NK-92 (cell line): ENCODE data around the gene TMEM256.
A peak's percentile ranks its signal among the peaks of the same experiment; 100 is the strongest.

Experiments used
- DNase-seq: peaks from one replicate; lab custom pipeline; 2025; ENCODE audit not compliant: unreplicated experiment; lab: John Stamatoyannopoulos, UW

TMEM256 gene

DNA sequence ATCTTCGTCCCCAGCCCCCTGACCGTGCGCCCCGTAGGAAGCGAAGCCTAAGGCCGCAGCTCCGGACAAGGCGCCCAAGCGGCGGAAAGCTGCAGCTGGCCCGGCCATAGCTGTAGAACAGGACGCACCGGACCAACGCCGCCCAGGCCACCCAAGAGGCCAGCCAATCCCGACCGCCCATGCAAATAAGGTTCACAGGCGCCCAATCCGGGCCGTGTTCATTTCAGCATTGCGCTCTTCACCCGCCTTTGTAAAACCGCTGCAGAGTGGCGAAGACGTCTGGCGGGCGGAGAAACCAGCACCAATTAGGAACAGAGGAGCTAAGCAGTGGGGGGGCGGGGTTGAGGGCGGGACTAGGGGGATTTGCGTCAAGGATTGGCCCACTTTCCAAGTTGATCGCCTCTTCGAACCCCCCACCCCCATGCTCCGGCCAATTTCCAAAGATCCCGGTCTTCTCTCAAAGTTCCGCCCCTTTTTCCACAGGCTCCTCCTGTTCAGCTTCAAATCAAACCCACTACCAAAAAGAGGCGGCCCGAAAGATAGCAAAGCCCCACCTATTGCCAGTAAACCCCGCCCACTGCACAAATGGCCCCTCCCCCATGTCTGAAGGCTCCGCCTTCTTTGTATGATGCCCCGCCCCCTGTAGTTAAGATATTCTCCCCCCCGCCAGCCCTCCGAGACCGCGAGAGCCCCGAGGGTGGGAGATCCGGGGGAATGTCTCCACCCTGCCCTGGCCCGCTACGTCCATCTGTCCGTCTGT, at the start of gene TMEM256:
Gene TMEM256, minus strand, starts transcription at position 121 of the 760 bp plus-strand sequence. Its CDS starts 13 bp downstream, at position 108.
- peak; percentile 95 for DNase-seq

DNA sequence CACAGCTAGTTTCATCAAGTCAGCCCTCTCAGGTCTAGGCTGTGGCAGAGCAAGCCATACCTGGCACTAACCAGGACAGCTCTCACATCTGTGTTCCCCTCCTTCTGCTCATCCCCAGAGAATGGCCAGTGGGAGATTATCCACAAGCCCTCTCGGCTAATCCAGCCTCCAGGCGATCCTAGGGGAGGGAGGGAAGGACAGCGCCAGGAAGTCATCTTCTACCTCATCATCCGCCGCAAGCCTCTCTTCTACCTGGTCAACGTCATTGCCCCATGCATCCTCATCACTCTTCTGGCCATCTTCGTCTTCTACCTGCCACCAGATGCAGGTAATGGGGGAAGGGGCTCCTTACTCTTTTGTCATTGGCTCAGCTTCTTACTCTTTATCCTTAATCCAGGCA, 44.6 kb upstream of the TMEM256 start:
- DNase-seq: no peak

DNA sequence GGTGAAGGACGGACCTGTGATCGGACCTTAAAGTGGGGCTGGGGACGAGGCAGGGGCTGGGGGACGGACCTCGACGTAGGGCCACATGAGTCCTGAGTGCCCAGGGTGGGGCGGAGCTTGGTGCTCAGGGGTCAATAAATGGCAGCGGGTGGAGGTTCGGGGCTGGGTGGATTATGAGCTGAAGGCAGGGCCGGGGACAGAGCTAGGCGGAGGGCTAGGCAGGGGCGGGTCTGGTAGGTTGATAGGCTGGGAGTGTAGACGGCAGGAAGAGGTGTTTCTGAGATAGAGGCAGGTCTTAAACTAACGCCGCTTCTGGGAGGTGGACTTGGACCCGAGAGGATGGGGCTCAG, 41.7 kb upstream of the TMEM256 start:
- no peak for DNase-seq

DNA sequence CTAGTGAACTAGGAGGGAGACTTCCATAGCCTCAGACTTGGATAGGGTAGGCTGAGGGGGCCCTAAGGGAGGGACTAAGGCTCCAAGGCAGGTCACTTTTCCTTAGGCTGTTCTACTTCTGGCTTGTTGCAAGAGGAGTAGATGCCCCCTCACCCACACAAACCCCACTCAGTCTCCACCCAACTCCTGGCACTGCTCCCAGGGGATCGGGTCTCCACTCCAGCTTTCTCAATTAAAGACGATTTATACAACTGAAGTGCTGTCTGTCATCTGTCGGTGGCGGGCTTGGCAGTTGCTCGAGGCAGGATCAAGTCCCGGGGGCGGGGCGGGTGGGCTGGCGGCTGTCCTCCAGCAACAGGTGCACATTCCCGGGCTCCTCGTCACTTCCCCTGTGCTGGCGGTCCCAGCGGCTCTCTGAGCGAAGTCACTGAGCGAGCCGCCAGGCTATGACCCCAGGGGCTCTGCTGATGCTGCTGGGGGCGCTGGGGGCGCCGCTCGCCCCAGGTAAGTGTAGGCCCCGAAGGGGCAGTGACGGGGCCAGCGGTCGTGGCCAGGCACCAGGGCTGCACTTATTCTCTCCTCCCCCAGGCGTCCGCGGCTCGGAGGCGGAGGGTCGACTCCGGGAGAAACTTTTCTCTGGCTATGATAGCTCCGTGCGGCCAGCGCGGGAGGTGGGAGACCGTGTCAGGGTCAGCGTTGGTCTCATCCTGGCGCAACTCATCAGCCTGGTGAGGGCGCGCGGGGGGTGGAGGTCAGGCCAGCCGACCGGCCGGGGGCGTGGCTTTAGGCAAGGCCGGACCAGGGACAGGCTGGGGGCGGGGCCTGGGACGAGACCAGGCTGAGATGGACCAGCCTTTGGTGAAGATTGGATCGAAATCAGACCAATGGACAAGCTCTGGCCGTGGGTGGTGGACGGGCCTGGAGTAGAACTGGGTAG, 41.1 kb upstream of the TMEM256 start, which contains the start of gene CHRNB1:
Gene CHRNB1, plus strand, starts transcription at position 380 of the 937 bp plus-strand sequence. Its CDS starts 67 bp downstream, at position 447.
- DNase-seq: no peak

DNA sequence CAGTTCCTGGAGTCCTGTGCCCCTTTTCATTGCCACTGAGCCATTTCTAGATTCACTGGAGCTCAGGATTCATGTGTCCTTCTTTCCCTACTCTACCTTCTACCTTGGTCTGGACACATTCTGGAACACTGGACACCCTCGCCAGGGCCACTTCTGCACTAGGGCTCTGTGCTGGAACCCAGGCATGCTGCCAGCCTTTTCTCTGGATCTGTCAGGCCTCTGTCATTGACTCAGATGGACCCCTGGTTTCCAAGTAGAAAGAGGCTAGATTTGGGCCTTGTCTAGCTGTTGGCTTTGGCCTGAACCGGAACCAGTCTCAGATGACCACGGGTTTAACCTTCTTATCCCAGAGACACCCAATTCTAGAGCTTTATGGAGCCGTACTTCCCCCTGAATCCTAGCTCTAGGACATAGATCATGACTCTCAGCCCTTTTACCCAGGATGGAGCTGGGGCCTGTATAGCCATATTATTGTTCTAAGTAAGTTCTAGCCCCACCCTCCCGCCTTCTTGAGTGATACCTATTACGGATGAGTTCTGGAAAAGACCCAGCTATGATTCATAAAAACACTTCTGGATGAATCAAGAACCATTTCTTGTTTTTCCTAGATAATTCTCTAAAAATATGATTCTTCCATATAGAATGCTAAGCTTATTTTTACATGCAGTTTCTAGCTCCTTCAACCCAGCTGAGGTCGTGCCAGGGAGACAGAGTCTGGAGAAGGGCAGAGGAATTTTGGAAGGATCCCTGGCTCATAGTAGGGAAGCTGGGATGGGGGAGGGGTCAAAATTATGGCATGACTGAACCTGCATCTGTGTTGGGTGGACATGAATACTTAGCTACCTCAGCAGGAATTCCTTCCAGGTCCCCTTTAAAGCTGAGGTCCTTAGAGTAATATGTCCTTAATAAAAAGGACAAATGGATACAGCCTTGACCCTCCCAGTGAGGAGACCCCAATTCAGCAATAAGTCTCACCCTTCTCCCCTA, 39.9 kb upstream of the TMEM256 start:
- DNase-seq: no peak

DNA sequence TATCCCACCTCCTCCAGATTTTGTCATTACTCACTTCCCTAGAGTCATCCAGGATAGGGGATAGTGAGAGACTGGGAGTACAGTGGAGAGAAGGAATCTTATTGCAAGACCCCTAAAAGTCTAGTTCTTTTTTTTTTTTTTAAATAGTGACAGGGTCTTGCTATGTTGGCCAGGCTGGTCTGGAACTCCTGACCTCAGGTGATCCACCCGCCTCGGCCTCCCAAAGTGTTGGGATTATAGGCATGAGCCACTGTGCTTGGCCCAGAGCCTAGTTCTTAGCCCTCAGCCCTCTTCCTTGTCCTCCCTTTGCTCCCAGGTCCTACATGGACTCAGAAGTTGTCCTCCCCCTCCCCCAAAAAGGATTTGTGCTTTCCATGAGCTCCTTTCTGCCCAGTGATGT, 38.2 kb upstream of the TMEM256 start:
- DNase-seq: no peak

DNA sequence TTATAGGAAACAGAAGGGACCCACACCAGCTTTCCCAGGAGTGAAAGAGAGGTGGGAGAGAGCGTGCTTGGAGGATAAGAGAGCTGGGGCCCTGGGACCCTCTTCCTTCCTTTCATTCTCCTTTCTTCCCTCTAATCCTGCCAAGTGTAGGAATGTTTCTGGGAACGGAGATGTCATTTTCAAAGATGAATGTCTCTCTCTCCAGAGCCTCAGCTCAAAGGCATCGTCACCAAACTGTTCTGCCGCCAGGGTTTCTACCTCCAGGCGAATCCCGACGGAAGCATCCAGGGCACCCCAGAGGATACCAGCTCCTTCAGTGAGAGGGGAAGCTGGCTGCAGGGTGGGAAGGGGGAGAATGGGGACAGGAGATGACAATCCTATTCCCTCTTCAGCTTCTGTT, 37.4 kb upstream of the TMEM256 start:
- DNase-seq: no peak

DNA sequence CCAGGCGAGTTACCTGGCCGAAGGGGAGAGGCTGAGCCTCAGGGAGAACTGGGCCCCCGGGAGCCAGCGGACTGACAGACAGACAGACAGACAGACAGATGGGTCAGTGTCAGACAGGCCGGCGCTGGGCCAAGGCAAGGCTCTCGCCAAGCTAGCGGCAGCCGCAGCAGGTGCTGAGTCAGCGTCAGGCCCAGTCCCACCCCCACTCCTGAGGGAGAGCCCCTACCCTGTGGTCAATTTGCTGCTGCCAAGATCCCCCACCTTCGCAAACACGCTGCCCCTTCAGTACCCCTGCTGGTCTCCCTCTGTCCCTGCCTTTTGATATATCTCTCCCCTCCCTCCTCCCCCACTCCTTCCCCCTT, 36.9 kb upstream of the TMEM256 start:
- DNase-seq: no peak

DNA sequence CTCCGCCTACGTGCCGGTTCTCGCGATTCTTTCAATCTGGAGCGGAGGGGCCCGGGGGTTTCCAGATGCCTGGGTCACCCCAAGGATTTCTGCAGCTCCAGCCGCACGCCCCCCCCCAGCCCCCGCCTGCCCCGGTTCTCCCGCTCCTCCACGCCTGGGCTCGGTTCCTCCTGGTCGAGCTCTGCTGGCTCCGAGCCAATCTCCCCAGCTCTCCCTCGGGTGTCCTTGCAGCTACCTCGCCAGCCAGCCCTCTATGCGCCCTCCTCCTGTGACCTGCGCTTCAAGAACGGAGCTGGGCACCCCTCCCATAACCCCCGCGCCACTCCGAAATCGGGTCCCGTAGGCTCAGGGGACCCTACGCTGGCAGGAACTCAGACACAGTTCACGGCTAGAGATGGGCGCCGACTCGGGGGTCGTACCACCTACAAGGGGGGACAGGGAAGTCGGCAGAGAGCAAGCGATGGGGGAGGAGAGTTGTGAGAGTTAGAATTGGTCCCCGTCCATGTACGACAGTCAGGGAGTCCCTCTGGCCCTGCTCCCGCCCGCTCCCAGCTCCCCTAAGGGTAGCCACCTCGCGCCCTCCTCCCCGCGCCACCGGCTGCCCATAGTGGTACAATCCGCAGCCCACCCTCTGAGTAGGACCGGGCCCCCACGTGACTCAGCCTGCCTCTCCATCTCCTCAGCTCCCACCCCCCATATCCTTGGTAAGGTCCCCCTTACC, 36.4 kb upstream of the TMEM256 start:
- DNase-seq: no peak

DNA sequence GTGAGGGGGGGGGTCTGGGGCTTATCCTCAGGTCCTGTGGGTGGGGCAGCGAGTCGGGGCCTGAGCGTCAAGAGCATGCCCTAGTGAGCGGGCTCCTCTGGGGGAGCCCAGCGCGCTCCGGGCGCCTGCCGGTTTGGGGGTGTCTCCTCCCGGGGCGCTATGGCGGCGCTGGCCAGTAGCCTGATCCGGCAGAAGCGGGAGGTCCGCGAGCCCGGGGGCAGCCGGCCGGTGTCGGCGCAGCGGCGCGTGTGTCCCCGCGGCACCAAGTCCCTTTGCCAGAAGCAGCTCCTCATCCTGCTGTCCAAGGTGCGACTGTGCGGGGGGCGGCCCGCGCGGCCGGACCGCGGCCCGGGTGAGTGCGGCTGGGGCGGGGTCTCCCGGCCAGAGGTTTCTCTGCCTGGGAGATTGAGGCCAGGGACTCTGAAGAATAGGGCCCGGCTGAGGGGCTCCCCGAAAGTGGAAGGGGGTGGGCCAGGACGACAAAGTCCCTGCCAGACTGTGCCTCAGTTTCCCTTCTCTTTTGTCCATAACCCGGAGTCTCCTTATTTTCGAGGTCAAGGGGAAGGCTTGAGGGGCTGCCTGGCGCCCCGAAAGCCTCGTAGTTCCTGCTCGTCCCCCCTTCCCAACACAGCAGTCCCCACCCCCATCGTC, 35.7 kb upstream of the TMEM256 start, which contains the start of gene FGF11:
Gene FGF11, plus strand, starts transcription at position 51 of the 651 bp plus-strand sequence. Its CDS starts 109 bp downstream, at position 160.
- DNase-seq: no peak

DNA sequence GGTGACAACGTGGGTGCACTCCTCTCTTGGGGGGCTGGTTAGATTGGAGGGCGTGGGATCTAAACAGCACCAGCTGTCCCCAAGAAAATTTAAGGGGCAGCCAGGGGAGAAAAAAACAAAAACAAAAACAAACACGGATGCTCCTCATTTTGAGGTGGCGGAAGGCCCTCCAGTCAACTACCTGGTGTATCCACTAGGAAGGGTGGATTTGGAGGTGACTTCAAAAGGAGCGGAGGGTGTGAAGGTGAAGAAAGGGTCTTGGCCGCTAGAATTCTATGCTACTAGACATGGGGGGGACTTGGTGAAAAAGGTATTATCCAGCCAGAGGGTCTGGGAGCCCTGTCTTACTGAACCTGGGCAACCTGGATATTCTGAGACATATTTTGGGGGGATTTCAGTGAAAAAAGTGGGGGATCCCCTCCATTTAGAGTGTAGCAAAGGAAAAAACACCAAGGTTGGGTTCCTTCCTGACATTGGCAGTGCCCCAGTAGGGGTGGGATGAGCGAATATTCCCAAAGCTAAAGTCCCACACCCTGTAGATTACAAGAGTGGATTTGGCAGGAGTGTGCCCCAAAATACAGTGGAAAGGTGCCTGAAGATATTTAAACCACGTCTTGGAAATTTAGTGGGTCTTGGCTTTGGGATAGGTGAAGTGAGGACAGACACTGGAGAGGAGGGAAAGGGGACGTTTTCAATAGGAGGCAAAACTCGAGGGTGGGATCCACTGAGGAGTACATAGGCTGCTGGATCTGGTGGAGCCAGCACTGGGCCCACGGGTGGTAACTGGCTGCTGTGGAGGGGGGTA, 35.0 kb upstream of the TMEM256 start:
- DNase-seq: no peak

DNA sequence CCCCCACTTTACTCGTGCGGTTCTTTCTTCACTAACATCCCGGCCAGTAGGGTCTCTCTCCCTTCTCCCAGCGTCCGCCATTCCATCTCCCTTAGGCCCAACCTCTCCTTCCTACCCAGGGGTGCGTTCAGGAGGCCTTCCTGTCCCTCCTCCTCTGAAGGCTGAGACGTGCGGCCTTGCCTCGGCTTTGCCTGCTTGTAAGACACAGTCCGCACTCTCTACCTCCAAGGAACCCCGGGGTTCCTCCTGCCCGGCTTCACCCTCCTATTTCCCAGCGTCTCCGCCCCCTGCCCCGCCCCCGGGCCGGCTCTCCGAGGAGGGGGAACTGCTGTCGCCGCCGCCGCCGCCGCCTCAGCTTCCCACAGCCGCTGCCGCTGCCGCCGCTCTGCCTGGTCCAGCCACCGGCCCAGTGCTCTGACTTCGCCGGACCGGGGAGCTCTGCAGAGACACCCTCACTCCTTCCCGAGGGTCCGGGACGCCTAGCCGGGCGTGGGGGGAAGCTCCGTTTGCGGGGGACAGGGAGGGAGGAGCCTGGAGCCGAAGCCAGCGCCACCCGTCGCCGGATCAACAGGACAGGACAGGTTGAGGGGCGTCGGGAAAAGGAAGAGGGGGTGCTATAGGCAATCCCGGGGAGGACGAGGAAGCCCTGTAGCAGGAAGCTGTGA, 34.2 kb upstream of the TMEM256 start:
- no peak for DNase-seq

DNA sequence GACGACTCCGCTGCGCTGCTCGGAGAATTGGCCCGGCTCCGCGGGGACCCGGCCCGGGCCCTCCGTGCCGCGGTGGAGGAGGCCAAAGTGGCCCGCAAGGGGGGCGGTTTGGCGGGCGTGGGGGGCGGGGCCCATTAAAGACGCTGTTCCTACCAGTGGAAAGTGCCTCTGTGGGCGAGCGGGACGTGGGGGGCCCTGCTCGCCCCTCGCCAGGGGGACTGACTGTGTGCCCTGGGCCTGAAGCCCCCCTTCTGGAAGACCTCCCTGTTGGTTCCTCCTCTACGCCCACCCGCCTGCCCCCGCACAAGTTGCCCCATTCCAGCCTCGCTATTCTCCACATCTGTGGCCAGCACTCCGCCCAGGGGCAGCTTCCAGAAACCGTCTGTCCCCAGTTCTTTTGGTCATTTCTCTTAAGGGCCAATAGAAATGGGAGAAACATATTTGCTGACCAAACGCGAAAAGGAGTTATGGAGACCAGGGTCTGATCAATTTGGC, 33.5 kb upstream of the TMEM256 start:
- DNase-seq: no peak

DNA sequence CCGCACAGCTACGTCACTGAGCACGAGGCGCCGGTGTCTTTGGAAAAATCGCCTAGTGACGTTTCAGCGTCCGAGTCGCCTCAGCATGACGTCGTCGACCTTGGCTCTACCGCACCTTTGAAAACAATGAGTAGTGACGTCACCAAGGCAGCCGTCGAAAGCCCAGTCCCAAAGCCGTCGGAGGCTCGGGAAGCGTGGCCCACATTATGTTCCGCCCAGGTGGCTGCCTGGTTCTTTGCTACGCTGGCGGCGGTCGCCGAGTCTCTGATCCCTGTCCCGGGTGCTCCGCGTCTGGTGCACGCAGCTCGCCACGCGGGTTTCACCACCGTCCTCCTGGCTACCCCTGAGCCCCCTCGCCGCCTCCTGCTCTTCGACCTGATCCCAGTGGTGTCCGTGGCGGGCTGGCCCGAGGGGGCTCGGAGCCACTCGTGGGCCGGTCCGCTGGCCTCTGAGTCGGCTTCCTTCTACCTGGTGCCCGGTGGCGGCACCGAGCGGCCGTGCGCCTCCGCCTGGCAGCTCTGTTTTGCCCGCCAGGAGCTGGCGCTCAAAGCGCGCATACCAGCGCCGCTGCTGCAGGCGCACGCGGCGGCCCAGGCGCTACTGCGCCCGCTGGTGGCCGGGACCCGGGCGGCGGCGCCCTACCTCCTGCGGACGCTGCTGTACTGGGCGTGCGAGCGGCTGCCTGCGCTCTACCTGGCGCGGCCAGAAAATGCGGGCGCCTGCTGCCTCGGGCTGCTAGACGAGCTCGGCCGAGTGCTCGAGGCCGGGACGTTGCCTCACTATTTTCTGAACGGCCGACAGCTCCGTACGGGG, 32.9 kb upstream of the TMEM256 start:
- no peak for DNase-seq

DNA sequence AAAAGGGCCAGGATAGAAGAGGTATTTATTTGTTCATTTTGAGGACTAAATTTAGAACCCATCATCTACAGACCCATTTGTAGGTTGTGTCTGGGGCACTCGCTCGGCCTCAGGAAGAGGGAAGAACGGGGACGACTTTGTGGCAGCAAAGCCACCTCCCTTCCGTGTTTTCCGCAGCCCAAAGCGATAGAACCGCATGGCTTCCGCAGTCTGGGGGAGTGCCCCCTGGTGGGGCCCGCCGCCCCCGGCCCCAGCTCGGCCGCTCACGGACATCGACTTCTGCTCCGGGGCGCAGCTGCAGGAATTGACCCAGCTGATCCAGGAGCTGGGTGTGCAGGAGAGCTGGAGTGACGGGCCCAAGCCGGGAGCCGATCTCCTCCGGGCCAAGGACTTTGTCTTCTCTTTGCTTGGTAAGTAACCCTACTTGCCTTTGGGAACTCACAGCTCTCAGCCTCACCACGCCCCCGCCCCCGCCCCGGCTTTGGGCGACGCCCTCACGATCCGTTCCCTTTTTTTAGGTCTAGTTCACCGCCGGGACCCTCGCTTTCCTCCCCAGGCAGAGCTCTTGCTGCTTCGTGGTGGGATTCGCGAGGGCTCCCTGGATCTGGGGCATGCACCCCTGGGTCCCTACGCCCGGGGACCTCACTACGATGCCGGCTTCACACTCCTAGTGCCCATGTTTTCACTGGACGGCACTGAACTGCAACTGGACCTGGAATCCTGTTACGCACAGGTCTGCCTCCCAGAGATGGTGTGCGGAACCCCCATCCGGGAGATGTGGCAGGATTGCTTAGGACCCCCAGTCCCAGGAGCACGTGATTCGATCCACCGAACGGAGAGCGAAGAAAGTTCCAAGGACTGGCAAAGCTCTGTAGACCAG, 32.0 kb upstream of the TMEM256 start:
- no peak for DNase-seq

DNA sequence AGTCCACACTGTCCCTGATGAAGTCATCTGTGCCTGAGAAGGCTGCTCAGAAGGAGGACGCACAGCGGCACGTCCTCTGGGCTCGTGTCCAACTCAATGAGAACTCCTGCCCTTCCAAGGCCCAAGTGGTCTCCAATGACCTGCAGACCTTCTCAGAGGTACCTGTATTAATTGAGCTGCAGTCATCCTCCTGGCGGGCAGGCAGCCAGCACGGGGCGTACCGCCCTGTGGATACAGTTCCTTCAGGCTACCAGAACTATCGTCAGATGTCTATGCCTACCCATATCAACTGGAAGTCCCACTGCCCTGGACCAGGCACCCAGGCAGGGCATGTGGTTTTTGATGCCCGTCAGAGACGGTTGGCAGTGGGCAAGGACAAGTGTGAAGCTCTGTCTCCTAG, 28.4 kb upstream of the TMEM256 start:
- DNase-seq: no peak
